ENCODE data around the gene PTGR2.

GRCh38 chr14:73862480-73862879, 10.8 kb downstream of the PTGR2 start:
- TF ChIP-seq CTCF (conservative IDR thresholded peaks at IDR 0.05 in 1 of 2, IDR thresholded peaks at IDR 0.05 in 1 of 2; ENCODE audit: low read depth in 1 of 2, low read length in 2 of 2) (no peak), EZH2 (IDR thresholded peaks at IDR 0.05; ENCODE audit: low read length, missing control alignments) (no peak)
